ENCODE data around the gene TXLNB. TPM values are rescaled to one million over a fixed set of nuclear protein-coding genes. Genes with fewer than 3 reads are reported as not detected.
"Not testable (repeated sequence)": the region's sequence is repeated elsewhere in the genome, so short reads cannot be mapped to it uniquely, and the experiment has no call there.

TXLNB gene
- total RNA-seq, 1 experiment from 2014 or later: not detected

- Histone ChIP-seq H3K4me3 (ENCODE audit: insufficient read depth, low read depth, low read length) (no peak overlapping the region), H3K27me3 (ENCODE audit: control insufficient read depth, insufficient read depth, low read length) (no peaks in the 10 kb centered on the region), H3K36me3 (replicated peaks; ENCODE audit: control insufficient read depth, insufficient read depth, low read length) (no peaks in the 10 kb centered on the region)
- no peak for DNase-seq
Measured at GRCh38 chr6:139243536-139243935, 48.3 kb downstream of the TXLNB start.

GRCh38 chr6:139242457-139243240 lies 49.1 kb downstream of the TXLNB start:
- Histone ChIP-seq H3K27me3 (ENCODE audit: control insufficient read depth, insufficient read depth, low read length) (no peaks in the 10 kb centered on the region), H3K4me3 (ENCODE audit: insufficient read depth, low read depth, low read length) (no peak overlapping the region), H3K36me3 (replicated peaks; ENCODE audit: control insufficient read depth, insufficient read depth, low read length) (no peaks in the 10 kb centered on the region)
- DNase-seq: peak; percentile 29

- no peaks in the 10 kb centered on the region for H3K36me3 ChIP-seq (replicated peaks; ENCODE audit: control insufficient read depth, insufficient read depth, low read length)
- H3K27me3 ChIP-seq (ENCODE audit: control insufficient read depth, insufficient read depth, low read length): no peaks in the 10 kb centered on the region
- DNase-seq: no peak
- no peak overlapping the region for H3K4me3 ChIP-seq (ENCODE audit: insufficient read depth, low read depth, low read length)
Measured at GRCh38 chr6:139240161-139241010, 51.4 kb downstream of the TXLNB start.

GRCh38 chr6:139239064-139239463 lies 52.7 kb downstream of the TXLNB start:
- DNase-seq: no peak
- H3K36me3 ChIP-seq (replicated peaks; ENCODE audit: control insufficient read depth, insufficient read depth, low read length): no peaks in the 10 kb centered on the region
- H3K4me3 ChIP-seq (ENCODE audit: insufficient read depth, low read depth, low read length): no peak overlapping the region
- H3K27me3 ChIP-seq (ENCODE audit: control insufficient read depth, insufficient read depth, low read length): no peaks in the 10 kb centered on the region

- Histone ChIP-seq H3K4me3 (ENCODE audit: insufficient read depth, low read depth, low read length) (no peak overlapping the region), H3K36me3 (replicated peaks; ENCODE audit: control insufficient read depth, insufficient read depth, low read length) (no peaks in the 10 kb centered on the region), H3K27me3 (ENCODE audit: control insufficient read depth, insufficient read depth, low read length) (no peaks in the 10 kb centered on the region)
- DNase-seq: no peak
Measured at GRCh38 chr6:139236105-139236504, 55.7 kb downstream of the TXLNB start.

- no peaks in the 10 kb centered on the region for H3K36me3 ChIP-seq (replicated peaks; ENCODE audit: control insufficient read depth, insufficient read depth, low read length)
- no peak for DNase-seq
- H3K4me3 ChIP-seq (ENCODE audit: insufficient read depth, low read depth, low read length): no peak overlapping the region
- no peaks in the 10 kb centered on the region for H3K27me3 ChIP-seq (ENCODE audit: control insufficient read depth, insufficient read depth, low read length)
Measured at GRCh38 chr6:139235661-139236060, 56.1 kb downstream of the TXLNB start.

GRCh38 chr6:139234193-139234592 lies 57.6 kb downstream of the TXLNB start:
- H3K27me3 ChIP-seq (ENCODE audit: control insufficient read depth, insufficient read depth, low read length); H3K36me3 ChIP-seq (replicated peaks; ENCODE audit: control insufficient read depth, insufficient read depth, low read length); DNase-seq; H3K4me3 ChIP-seq (ENCODE audit: insufficient read depth, low read depth, low read length): not testable (repeated sequence)

GRCh38 chr6:139231206-139231605 lies 60.6 kb downstream of the TXLNB start:
- Histone ChIP-seq H3K36me3 (replicated peaks; ENCODE audit: control insufficient read depth, insufficient read depth, low read length) (no peaks in the 10 kb centered on the region), H3K27me3 (ENCODE audit: control insufficient read depth, insufficient read depth, low read length) (no peaks in the 10 kb centered on the region), H3K4me3 (ENCODE audit: insufficient read depth, low read depth, low read length) (no peak overlapping the region)
- DNase-seq: no peak

GRCh38 chr6:139230391-139230840 lies 61.4 kb downstream of the TXLNB start:
- DNase-seq: no peak
- Histone ChIP-seq H3K36me3 (replicated peaks; ENCODE audit: control insufficient read depth, insufficient read depth, low read length) (no peaks in the 10 kb centered on the region), H3K4me3 (ENCODE audit: insufficient read depth, low read depth, low read length) (no peak overlapping the region), H3K27me3 (ENCODE audit: control insufficient read depth, insufficient read depth, low read length) (no peaks in the 10 kb centered on the region)

- not testable (repeated sequence) for H3K36me3 ChIP-seq (replicated peaks; ENCODE audit: control insufficient read depth, insufficient read depth, low read length); H3K4me3 ChIP-seq (ENCODE audit: insufficient read depth, low read depth, low read length); DNase-seq; H3K27me3 ChIP-seq (ENCODE audit: control insufficient read depth, insufficient read depth, low read length)
Measured at GRCh38 chr6:139228387-139228786, 63.4 kb downstream of the TXLNB start.

GRCh38 chr6:139219746-139220145 lies 72.1 kb downstream of the TXLNB start:
- no peak for DNase-seq
- no peak overlapping the region for H3K4me3 ChIP-seq (ENCODE audit: insufficient read depth, low read depth, low read length)
- no peaks in the 10 kb centered on the region for H3K27me3 ChIP-seq (ENCODE audit: control insufficient read depth, insufficient read depth, low read length)
- H3K36me3 ChIP-seq (replicated peaks; ENCODE audit: control insufficient read depth, insufficient read depth, low read length): no peaks in the 10 kb centered on the region

GRCh38 chr6:139219271-139219729 lies 72.5 kb downstream of the TXLNB start:
- H3K36me3 ChIP-seq (replicated peaks; ENCODE audit: control insufficient read depth, insufficient read depth, low read length): no peaks in the 10 kb centered on the region
- peak; percentile 68 for DNase-seq
- H3K27me3 ChIP-seq (ENCODE audit: control insufficient read depth, insufficient read depth, low read length): no peaks in the 10 kb centered on the region
- H3K4me3 ChIP-seq (ENCODE audit: insufficient read depth, low read depth, low read length): no peak overlapping the region

- H3K4me3 ChIP-seq (ENCODE audit: insufficient read depth, low read depth, low read length); H3K36me3 ChIP-seq (replicated peaks; ENCODE audit: control insufficient read depth, insufficient read depth, low read length); DNase-seq; H3K27me3 ChIP-seq (ENCODE audit: control insufficient read depth, insufficient read depth, low read length): not testable (repeated sequence)
Measured at GRCh38 chr6:139212460-139212859, 79.3 kb downstream of the TXLNB start.

GRCh38 chr6:139210766-139211165 lies 81.0 kb downstream of the TXLNB start:
- not testable (repeated sequence) for H3K36me3 ChIP-seq (replicated peaks; ENCODE audit: control insufficient read depth, insufficient read depth, low read length); H3K4me3 ChIP-seq (ENCODE audit: insufficient read depth, low read depth, low read length); H3K27me3 ChIP-seq (ENCODE audit: control insufficient read depth, insufficient read depth, low read length); DNase-seq

- no peak for DNase-seq
- no peaks in the 10 kb centered on the region for H3K27me3 ChIP-seq (ENCODE audit: control insufficient read depth, insufficient read depth, low read length)
- no peak overlapping the region for H3K4me3 ChIP-seq (ENCODE audit: insufficient read depth, low read depth, low read length)
- no peaks in the 10 kb centered on the region for H3K36me3 ChIP-seq (replicated peaks; ENCODE audit: control insufficient read depth, insufficient read depth, low read length)
Measured at GRCh38 chr6:139205843-139206242, 86.0 kb downstream of the TXLNB start.

Data from H7 (cell line).